ENCODE data around the gene ANP32B.
"Not testable (repeated sequence)": the region's sequence is repeated elsewhere in the genome, so short reads cannot be mapped to it uniquely, and the experiment has no call there.

The ANP32B gene

GRCh38 chr9:97962575-97962974 lies 20.6 kb upstream of the ANP32B start:
- DNase-seq, result no peak

- DNase-seq, result no peak
Observed at GRCh38 chr9:97963232-97963631, 19.9 kb upstream of the ANP32B start.

- no peak for DNase-seq
Observed at GRCh38 chr9:97964901-97965300, 18.2 kb upstream of the ANP32B start.

- DNase-seq, result no peak
Observed at GRCh38 chr9:97966493-97966892, 16.6 kb upstream of the ANP32B start.

GRCh38 chr9:97969014-97969413 lies 14.1 kb upstream of the ANP32B start:
- DNase-seq, result no peak

GRCh38 chr9:97970165-97970564 lies 13.0 kb upstream of the ANP32B start:
- DNase-seq, result no peak

GRCh38 chr9:97972753-97973152 lies 10.4 kb upstream of the ANP32B start:
- DNase-seq, result no peak

- DNase-seq, result no peak
Observed at GRCh38 chr9:97975376-97975775, 7.8 kb upstream of the ANP32B start.

DNA sequence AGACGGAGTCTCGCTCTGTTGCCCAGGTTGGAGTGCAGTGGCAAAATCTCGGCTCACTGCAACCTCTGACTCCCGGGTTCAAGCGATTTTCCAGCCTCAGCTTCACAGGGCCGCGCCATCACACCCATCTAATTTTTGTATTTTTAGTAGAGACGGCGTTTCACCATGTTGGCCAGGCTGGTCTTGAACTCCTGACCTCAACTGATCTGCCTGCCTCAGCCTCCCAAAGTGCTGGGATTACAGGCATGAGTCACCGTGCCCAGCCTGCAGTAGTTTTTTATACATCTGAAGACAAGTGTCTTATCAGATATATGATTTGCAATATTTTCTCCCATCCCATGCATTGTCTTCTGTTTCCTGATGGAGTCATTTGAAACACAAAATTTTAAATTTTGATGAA lies 6.5 kb upstream of the ANP32B start:
- not testable (repeated sequence) for DNase-seq

GRCh38 chr9:97978371-97979130 lies 4.6 kb upstream of the ANP32B start:
- DNase-seq, result peak in 2 of 58 donors; percentile 4 to 36

- peak in 1 of 58 donors; percentile 8 for DNase-seq
Observed at GRCh38 chr9:97979788-97980478, 3.2 kb upstream of the ANP32B start.

- DNase-seq, result peak in 9 of 58 donors; percentile 9 to 43 (median 18)
Observed at GRCh38 chr9:97980479-97980803, 2.7 kb upstream of the ANP32B start.

DNA sequence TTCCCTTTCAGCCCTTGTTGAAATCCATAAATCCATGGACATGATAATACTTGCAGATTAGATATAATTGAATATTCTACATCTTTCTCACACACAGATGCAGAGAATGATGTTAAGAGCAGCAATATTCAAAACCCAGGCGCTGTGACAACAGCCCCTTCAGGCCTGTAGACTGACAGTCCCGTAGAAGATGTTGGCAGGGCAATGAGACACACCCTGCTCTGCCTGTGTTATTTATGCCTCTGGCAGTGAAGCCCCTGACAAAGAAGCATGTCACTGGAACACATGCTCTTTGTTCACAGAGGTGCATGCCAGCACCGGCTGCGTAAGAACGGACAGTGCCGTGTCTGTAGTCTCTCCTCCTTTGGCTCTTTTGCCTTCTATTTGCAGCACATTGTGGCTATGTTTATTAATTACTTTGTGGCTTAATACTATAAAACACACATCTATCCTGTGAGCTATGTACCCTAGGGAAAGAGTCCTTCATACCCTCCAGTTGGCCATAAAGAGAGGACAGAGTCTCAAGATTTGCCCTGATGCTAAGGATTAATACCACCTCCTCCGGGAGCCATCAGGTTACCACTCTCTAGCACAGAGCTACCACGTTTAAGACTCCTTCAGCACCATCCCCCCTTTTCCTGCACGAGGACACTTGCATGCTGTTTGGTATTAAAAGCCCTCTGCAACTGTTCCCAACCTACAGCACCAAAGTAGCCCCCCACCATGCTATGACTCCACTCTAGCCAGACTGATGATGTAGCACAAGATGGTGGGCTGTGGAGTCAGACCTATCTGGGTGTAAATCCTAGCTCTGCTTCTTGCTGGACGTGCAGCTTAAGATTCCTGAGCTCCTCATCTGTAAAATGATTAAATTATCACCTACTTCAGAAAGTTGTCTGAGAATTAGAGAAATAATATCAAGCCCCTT lies 2.0 kb upstream of the ANP32B start:
- DNase-seq, result peak in 44 of 58 donors; percentile 5 to 88 (median 46)

- peak in 1 of 58 donors; percentile 44 for DNase-seq
Observed at GRCh38 chr9:97981846-97982682, 1.1 kb upstream of the ANP32B start.

GRCh38 chr9:97983589-97984187 lies 547 bp downstream of the ANP32B start:
- DNase-seq, result peak in 34 of 58 donors; percentile 27 to 84 (median 63)

DNA sequence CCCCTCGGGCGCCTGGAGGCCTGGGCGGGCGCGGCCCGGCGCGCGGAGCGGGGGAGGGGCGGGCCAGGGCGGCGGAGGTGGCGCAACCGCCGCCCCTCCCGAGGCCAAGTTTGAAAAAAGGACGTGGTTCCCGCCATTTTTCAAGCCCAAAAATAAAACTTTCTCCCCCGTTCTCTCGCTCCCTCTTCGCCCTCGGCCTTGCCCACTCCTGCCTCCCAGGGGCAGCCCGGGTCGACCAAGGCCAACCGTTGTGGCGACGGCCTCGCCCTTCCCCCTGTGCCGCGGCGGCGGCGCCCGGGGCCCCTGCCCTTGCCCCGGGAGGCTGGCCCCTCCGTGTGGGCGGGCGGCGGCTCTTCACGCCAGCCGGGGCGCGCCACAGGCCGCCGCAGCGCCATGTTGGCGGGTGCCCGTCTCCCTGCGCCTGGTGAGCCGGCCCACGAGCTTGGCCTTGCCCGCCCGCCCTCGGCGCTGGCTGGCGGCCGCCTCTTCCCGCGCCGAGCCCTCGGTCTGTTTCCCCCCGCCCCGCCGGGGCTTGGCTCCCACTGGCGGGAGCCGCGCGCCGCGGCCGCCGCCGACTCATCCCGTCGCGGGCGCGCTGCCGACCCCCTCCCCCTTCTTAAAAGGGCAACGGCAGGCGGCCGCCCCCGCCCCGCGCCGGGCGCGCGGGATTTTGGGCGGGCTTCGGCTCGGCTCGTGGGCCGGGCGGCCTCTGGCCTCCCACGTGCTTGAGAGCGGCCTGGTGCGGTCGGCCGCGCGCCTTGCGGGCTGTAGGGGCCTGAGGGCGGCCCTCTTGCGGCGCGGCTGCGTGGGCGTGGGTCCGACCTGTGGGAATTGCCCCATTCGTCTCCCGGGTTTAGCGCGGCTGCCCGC lies 1.3 kb downstream of the ANP32B start:
- peak in 55 of 58 donors; percentile 15 to 85 (median 62) for DNase-seq

GRCh38 chr9:97985058-97985861 lies 2.1 kb downstream of the ANP32B start:
- peak in 7 of 58 donors; percentile 26 to 60 (median 46) for DNase-seq

GRCh38 chr9:97987487-97987886 lies 4.3 kb downstream of the ANP32B start:
- DNase-seq, result no peak

Measured in anterior cingulate cortex (tissue), 58 donors.